ENCODE results near the gene TBC1D8.

DNA sequence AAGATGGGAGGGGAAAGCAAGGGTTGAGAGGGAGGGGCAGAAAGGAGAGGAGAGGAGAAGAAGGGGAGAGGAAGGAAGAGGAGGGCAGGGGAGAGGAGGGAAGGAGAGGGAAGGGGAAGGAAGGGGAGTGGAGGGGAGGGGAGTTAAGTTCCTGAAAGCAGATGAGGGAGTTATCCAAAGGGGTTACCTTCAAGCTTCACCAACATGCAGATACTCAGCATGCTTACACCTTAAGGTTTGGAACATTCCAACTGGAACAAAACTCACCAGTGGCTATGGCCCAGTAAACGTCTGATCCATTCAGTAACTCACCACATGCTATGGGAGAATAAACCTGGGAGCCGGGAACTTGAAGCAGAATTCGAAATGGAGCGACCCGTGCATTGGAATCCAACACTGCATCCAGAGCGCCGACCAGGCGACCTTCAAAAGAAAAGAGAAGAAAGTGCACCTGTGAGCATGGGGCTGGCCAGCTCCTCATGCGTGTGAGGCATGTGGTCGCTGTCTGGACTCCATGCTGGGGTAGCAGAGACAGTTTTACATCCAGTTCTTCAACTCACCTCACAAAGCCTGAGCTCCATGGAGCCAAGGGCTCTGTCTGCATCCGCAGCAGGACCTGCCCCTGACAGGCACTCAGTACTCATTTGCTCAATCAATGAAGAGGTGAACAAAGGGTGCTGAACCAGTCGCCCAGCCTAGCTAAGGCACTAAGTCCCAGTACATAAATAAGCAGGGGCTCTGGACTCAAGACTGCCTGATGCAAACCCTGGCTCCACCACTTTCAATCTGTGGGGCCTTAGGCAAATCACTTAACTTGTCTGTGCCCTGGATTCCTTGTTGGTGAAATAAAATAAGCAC, 61.0 kb downstream of the TBC1D8 start:
- TF ChIP-seq POLR2A (IDR thresholded peaks at IDR 0.05), result no peak
- TF ChIP-seq, protein P1, sequence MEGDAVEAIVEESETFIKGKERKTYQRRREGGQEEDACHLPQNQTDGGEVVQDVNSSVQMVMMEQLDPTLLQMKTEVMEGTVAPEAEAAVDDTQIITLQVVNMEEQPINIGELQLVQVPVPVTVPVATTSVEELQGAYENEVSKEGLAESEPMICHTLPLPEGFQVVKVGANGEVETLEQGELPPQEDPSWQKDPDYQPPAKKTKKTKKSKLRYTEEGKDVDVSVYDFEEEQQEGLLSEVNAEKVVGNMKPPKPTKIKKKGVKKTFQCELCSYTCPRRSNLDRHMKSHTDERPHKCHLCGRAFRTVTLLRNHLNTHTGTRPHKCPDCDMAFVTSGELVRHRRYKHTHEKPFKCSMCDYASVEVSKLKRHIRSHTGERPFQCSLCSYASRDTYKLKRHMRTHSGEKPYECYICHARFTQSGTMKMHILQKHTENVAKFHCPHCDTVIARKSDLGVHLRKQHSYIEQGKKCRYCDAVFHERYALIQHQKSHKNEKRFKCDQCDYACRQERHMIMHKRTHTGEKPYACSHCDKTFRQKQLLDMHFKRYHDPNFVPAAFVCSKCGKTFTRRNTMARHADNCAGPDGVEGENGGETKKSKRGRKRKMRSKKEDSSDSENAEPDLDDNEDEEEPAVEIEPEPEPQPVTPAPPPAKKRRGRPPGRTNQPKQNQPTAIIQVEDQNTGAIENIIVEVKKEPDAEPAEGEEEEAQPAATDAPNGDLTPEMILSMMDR (IDR thresholded peaks at IDR 0.05), result no peak
